Fibroblast of peridontal ligament (primary cell): ENCODE data around the gene BCAP29.

Experiments used
- DNase-seq: peaks from one replicate; pipeline ENCODE4 v3.0.0-alpha.2; 2010; ENCODE audit errors: extremely low read depth

The BCAP29 gene

DNA sequence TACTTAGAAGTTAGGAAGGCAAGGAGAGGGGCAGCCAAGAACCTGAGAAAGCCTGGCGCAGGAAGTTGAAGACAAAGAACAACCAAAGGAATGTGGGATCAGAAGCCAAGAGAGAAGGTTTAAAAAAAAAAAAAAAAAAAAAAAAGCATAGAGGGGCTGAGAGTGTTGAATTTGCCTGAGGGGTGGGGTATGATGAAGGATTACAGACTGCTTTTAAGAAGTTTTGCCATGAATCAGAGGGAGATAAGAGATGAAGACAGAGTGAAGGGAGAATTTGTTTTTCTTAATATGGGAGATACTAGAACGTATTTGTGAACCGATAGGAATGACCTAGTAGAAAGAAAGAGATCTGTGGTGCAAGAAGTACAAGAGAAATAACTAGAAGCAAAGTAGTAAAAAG is 87.3 kb downstream of the BCAP29 start:
- DNase-seq = no peak

DNA sequence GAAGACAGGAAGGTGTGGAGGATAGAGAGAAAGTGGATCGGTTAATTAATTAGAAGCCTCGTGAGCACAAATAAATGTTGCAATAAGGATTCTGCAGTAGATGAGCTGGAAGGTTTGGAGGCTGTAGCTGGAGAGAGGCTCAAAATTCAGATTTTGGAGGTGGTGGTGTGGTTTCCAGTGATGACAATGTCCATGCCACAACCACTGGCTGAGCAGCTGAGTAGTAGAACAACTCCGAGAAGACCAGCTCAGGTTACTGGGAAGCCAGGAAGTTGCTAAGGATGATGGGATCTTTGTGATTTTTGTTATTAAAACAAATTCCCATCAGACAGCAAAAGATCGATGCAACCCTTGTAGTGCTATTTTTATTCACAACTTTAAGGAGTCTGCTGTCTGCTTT is 88.2 kb downstream of the BCAP29 start:
- DNase-seq = no peak
